Loucy (cell line): ENCODE results near the gene FBLN5.

Experiments
- H2AFZ ChIP-seq: fragments of 200-600 bp; sonication (generic); 2 replicates; pipeline ENCODE4 v1.6.0; 2016; ENCODE audit warnings: antibody characterized with exemption, mild to moderate bottlenecking, low read length, moderate library complexity
- H3F3A ChIP-seq: fragments of 200-600 bp; 2 replicates; pipeline ENCODE4 v1.6.0; 2016; ENCODE audit warnings: antibody characterized with exemption, low read depth, mild to moderate bottlenecking
- H3K27me3 ChIP-seq: fragments of 200-600 bp; sonication (generic); 2 replicates; pipeline ENCODE4 v1.6.1; 2014; ENCODE audit warnings: low read length, mild to moderate bottlenecking; ENCODE audit not compliant: insufficient read depth, poor library complexity, severe bottlenecking
- H3K36me3 ChIP-seq: fragments of 200-600 bp; sonication (generic); 2 replicates; pipeline ENCODE4 v1.6.1; 2016; ENCODE audit warnings: low read length; ENCODE audit not compliant: insufficient read depth
- H3K4me1 ChIP-seq: fragments of 200-600 bp; sonication (generic); 2 replicates; pipeline ENCODE4 v1.5.1; 2014; ENCODE audit warnings: low read length, mild to moderate bottlenecking; ENCODE audit not compliant: insufficient read depth, poor library complexity, severe bottlenecking
- H3K4me2 ChIP-seq: fragments of 200-600 bp; sonication (generic); 2 replicates; pipeline ENCODE4 v1.6.0; 2014; ENCODE audit warnings: antibody characterized with exemption, low read length, low read depth, mild to moderate bottlenecking; ENCODE audit not compliant: poor library complexity, severe bottlenecking
- H3K4me3 ChIP-seq: fragments of 200-600 bp; sonication (generic); 2 replicates; pipeline ENCODE4 v1.5.1; 2014; ENCODE audit warnings: low read length, mild to moderate bottlenecking, mixed read lengths; ENCODE audit not compliant: poor library complexity, severe bottlenecking
- H3K79me2 ChIP-seq: fragments of 200-600 bp; sonication (generic); 2 replicates; pipeline ENCODE4 v1.6.1; 2014; ENCODE audit warnings: low read length; ENCODE audit not compliant: insufficient read depth
- H3K9ac ChIP-seq: fragments of 200-600 bp; sonication (generic); 2 replicates; pipeline ENCODE4 v1.6.0; 2014; ENCODE audit warnings: mild to moderate bottlenecking, low read depth, low read length, moderate library complexity; ENCODE audit not compliant: poor library complexity, severe bottlenecking
- H3K9me2 ChIP-seq: fragments of 200-600 bp; sonication (generic); replicated peaks from 2 replicates; pipeline ENCODE4 v1.6.1; 2016; ENCODE audit warnings: low read depth, low read length, mixed read lengths
- H3K9me3 ChIP-seq: fragments of 200-600 bp; sonication (generic); 2 replicates; pipeline ENCODE4 v1.6.1; 2014; ENCODE audit warnings: mild to moderate bottlenecking, antibody characterized with exemption, low read length, low read depth; ENCODE audit not compliant: insufficient read depth
- H4K20me1 ChIP-seq: fragments of 200-600 bp; sonication (generic); 2 replicates; pipeline ENCODE4 v1.6.0; 2014; ENCODE audit warnings: antibody characterized with exemption, low read length, mild to moderate bottlenecking; ENCODE audit not compliant: insufficient read depth, poor library complexity, severe bottlenecking
- CTCF ChIP-seq: fragments of 200-600 bp; sonication (generic); conservative IDR thresholded peaks from 2 replicates; pipeline ENCODE4 v1.5.1; 2014; ENCODE audit warnings: mild to moderate bottlenecking, antibody characterized with exemption, low read length
- EZH2phosphoT487 ChIP-seq: fragments of 200-600 bp; IDR thresholded peaks from 2 replicates; pipeline ENCODE4 v1.6.1; 2018; ENCODE audit warnings: antibody characterized with exemption, mild to moderate bottlenecking, moderate library complexity, borderline replicate concordance

Gene FBLN5

GRCh38 chr14:91889477-91890211 lies 57.9 kb downstream of the FBLN5 start:
- H3K79me2 ChIP-seq: no peaks in the 10 kb centered on the region
- H3F3A ChIP-seq: no peaks in the 10 kb centered on the region
- no peaks in the 10 kb centered on the region for H4K20me1 ChIP-seq
- H3K9me3 ChIP-seq: no peaks in the 10 kb centered on the region
- H2AFZ ChIP-seq: 0 out of 2 replicates have a peak overlapping the region, but pooled peaks have one; percentile 41
- TF ChIP-seq CTCF (no peak), EZH2phosphoT487 (no peak)
- no peak overlapping the region for H3K4me2 ChIP-seq
- H3K36me3 ChIP-seq: no peaks in the 10 kb centered on the region
- H3K4me1 ChIP-seq: peaks cover 18% of the 10 kb centered on the region
- no peaks in the 10 kb centered on the region for H3K9me2 ChIP-seq
- no peak overlapping the region for H3K9ac ChIP-seq
- H3K27me3 ChIP-seq: no peaks in the 10 kb centered on the region
- no peak overlapping the region for H3K4me3 ChIP-seq

GRCh38 chr14:91888641-91889476 lies 58.6 kb downstream of the FBLN5 start:
- TF ChIP-seq EZH2phosphoT487 (no peak), CTCF (no peak)
- Histone ChIP-seq H3K4me3 (no peak overlapping the region), H3K4me1 (peaks cover 18% of the 10 kb centered on the region), H3K27me3 (no peaks in the 10 kb centered on the region), H3F3A (no peaks in the 10 kb centered on the region), H3K36me3 (no peaks in the 10 kb centered on the region), H4K20me1 (no peaks in the 10 kb centered on the region), H3K4me2 (no peak overlapping the region), H2AFZ (no peak overlapping the region), H3K9ac (no peak overlapping the region), H3K79me2 (no peaks in the 10 kb centered on the region), H3K9me2 (no peaks in the 10 kb centered on the region), H3K9me3 (no peaks in the 10 kb centered on the region)

- Histone ChIP-seq H3K27me3 (no peaks in the 10 kb centered on the region), H3K9me3 (no peaks in the 10 kb centered on the region), H3K4me2 (no peak overlapping the region), H3K36me3 (no peaks in the 10 kb centered on the region), H3K4me3 (no peak overlapping the region), H2AFZ (no peak overlapping the region), H3K4me1 (peaks cover 18% of the 10 kb centered on the region), H3K9me2 (no peaks in the 10 kb centered on the region), H4K20me1 (no peaks in the 10 kb centered on the region), H3K79me2 (no peaks in the 10 kb centered on the region), H3F3A (no peaks in the 10 kb centered on the region), H3K9ac (no peak overlapping the region)
- no peak for TF ChIP-seq EZH2phosphoT487
- no peak for TF ChIP-seq CTCF
Measured at GRCh38 chr14:91886961-91887360, 60.5 kb downstream of the FBLN5 start.
